OCI-M2 (cell line): ENCODE results near the gene CCDC9.
A peak's percentile ranks its signal among the peaks of the same experiment; 100 is the strongest.
"Not testable (repeated sequence)": the region's sequence is repeated elsewhere in the genome, so short reads cannot be mapped to it uniquely, and the experiment has no call there.

Experiments
- DNase-seq: peaks from one replicate; lab custom pipeline; 2025; ENCODE audit not compliant: unreplicated experiment; lab: John Stamatoyannopoulos, UW

Gene CCDC9

DNA sequence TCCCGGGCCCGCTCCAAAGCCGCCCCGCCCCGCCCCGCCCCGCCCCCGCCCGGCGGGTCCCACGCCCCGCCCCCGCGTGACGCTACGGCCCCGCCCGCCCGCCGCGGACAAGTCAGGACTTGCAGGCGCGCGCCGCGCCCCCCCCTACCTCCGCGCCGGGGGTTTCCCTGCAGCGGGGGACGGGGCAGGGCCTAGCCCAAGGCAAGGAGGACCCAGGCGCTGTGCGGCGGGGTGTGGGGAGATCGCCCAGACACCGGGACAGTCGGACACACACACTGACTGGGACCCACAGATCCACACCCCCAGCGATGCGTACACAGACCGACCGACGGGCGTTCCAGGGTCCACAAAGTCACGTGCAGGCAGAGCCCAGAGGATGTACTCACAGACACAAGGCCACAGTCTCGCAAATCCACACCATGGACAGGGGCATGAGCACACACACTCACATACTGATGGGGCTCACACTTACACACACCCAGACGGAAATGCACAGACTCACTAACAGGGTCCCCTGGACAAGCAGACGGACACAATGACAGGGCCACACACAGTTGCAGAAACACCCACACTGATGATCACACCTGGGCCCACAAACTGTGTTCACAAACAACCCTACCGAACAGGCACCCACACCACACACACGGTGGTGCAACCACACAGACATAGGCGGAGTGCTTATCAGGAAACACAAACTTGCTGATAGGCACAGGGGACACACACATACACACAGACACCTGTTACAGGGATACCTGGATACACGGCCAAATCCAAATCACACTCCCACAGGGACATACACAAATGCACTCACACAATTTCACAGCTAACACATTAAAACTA is 24.9 kb upstream of the CCDC9 start:
- DNase-seq: no peak

DNA sequence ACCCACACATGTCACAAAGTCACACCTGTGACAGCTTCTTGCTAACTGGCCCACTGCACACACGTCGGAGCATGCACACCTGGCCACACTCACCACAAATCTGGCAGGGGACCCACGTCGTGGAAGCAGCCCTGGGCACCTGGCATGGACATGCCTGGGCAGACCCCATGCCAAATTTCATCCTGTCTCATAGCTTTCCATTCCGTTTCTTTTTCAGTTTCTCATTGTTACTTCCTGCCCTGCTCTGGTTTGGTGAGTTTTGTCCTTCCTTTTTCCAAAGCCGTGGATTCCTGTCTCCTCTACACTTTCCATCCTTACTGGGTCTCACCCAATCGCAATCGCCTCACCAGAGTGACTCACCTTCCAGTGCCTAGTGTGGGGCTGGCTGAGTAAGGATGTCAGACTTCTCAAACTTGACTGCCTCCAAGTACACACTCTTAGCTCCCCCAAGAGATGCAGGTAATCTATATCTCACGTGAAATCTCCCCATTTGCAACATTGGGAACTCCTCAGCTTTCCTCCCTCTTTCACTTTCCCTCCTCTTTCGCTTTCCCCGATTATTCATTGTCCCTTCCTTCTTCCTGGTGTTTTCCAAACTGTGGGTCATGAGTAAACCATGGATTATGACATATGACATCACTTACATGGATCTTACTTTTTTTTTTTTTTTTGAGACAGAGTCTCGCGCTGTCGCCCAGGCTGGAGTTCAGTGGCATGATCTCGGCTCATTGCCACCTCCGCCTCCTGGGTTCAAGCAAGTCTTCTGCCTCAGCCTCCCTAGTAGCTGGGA is 23.7 kb upstream of the CCDC9 start:
- DNase-seq: no peak

DNA sequence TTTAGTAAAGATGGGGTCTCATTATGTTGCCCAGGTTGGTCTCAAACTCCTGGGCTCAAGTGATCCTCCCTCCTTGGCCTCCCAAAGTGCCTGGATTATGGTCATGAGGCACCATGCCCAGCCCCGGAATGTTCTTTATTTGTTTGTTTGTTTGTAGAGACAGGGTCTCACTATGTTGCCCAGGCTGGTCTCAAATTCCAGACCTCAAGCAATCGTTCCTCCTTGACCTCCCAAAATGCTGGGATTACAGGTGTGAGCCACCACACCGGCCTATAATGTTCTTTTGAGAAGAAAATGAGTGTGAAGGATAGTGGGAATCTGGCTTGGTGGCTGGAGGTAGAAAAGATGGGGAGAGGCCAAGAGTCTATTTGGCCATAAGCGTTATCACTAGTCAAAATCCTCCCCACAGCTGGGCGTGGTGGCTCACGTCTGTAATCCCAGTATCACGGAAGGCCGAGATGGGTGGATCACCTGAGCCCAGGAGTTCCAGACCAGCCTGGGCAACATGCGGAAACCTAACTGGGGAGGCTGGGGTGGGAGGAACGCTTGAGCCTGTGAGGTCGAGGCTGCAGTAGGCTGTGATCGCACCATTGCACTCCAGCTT is 20.2 kb upstream of the CCDC9 start:
- DNase-seq: no peak

DNA sequence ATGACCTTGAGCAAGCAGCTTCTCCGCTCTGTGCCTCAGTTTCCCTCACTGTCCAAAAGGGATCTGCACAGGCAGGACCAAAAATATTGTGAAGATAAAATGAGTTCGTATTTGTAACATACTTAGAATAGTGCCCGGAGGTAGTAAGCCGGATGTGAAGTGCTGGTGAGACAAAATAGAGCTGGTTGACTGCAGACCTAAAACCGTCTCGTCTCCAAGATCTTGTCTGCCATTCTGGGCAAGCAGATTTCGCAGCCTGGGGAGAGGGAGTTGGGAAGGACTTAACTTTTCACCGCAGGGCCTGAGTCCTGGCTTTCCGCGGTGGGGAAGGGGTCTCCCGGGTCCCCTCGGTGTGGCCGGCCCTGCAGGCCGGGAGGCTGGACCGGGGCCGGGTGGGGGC is 17.2 kb upstream of the CCDC9 start:
- no peak for DNase-seq

DNA sequence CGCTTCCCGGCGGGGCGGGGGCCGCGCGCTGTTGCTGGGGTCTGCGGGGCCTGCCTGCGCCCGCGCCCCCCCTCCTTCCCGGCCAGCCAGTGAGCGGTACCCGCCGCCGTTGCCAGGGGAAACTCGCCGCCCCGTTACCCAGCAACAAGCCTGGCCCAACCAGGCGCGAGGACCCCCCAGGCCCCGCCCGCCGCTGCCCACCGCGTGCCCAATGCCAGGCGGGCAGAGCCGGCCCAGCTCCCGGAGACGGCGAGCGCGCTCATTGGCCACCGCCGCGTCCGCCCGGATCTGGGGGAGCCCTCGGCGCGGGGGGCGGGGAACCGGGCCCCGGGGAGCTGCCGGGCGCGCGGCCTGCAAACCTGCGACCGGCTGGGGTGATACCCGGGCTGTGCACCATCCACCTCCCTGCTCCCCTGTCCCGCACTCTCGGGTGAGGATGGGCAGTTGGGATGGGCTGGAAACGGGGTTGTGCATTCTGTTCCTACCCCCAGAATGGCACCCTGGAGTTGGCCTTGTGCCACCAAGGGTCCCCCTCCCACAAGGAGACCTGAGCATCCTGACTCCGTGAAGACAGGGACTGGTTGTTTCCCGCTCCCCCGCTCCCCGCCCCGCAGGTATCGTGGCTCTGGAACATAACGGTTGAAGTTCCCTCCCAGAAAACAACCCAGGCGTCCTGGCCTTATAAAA is 16.6 kb upstream of the CCDC9 start:
- no peak for DNase-seq

DNA sequence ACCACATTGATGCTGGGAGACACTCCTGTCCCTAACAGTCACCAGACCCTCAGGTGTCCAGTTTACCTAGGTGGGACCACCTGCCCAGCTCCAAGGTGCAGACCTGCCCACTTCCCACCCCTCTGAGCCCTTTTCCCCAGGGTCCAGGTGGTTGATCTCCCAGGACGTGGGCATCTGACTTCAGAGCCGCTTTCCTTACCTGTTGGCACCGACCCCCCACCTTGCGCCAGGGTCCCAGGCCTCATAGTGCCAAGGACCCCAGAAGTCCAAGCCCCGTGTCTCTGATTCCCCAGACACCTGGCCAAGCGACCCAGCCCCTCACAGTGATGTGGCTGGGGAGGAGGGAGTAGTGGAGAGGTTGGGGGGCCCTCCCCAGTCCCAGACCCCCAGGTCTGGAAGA is 15.8 kb upstream of the CCDC9 start:
- DNase-seq: no peak

DNA sequence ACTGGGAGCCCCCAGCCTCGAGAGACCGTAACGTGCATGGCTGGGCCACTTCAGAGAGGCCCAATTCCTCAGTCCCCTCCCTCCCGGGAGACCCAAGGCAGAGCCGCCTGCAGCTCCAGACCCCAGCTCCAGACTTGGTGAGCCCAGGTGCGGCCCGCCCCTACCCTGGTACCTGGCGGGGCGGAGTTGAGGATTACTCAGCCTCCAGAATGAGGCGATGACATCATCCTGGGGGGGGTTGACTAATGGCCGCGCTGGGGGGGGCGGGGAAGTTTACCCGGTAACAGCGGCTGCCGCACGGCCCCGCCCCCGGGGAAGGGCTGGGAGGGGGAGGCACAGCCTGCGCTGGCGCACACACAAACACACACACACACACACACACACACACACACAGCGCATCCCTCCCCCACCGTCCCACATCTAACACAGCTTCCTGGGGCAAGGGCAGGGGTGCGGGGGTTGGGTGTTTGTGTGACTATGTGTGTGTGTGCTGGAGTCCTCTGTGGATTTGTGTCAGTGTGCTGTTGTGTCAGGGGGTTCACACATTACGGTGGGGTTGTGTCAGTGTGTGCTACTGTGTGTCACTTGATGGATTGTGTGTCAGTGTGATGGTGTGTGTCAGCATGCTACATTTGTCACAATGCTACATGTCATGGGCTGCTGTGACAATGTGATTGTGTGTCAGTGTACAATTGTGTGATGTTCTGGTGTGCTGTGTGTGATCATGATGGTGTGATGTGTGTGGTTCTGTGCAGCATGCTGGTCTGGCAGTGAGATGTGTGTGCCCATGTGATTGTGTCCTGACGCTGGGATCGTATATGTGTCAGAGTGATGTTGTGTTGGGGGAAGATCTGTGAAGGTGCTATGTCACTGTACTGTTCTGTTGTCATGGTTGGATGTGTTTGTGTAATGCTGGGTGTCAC is 15.1 kb upstream of the CCDC9 start:
- no peak for DNase-seq

DNA sequence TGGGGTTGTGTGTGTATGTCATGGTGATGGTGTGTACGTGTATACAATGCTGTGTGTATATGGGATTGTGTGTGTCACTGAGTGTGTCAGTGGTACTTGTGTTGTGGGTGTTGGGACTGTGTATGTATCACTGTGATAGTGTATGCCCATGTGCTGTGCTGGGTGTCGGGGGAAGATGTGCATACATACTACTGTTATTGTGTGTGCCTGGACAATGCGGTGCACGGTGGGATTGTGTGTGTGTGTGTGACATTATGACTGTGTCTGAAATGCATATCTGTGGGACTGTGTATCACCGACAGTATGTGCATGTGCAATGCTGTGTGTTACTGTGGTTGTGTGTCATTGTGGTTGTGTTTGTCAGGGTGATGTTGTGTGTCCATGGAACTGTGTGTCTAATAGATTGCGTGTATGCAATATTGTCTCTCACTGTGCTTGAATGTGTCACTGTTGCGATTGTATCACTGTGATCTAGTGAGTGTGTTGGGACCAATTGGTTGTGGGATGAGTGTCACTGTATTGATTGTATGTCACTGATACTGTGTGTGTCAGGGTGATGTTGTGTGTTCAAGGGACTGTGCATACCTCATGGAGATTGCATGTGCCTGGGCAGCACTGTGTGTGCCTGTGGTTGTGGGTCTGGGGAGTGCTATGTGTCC is 14.3 kb upstream of the CCDC9 start:
- no peak for DNase-seq

DNA sequence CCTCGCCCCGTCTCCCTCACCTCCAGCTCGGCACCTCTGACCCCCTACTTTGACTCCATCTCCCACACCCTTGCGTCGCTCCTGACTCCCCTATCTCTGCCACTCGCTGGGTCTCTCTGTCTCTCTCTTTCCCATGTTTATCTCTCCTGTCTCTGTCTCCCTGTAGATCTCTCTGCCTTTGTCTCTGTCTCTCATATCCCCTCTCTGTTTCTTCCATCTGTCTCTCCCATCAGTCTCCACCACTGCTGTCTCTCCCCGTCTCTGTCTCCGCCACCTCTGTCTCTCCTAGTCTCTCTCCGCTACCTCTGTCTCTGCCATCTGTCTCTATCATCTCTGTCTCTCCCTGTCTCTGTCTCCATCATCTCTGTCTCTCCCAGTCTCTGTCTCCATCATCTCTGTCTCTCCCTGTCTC is 13.0 kb upstream of the CCDC9 start:
- no peak for DNase-seq

DNA sequence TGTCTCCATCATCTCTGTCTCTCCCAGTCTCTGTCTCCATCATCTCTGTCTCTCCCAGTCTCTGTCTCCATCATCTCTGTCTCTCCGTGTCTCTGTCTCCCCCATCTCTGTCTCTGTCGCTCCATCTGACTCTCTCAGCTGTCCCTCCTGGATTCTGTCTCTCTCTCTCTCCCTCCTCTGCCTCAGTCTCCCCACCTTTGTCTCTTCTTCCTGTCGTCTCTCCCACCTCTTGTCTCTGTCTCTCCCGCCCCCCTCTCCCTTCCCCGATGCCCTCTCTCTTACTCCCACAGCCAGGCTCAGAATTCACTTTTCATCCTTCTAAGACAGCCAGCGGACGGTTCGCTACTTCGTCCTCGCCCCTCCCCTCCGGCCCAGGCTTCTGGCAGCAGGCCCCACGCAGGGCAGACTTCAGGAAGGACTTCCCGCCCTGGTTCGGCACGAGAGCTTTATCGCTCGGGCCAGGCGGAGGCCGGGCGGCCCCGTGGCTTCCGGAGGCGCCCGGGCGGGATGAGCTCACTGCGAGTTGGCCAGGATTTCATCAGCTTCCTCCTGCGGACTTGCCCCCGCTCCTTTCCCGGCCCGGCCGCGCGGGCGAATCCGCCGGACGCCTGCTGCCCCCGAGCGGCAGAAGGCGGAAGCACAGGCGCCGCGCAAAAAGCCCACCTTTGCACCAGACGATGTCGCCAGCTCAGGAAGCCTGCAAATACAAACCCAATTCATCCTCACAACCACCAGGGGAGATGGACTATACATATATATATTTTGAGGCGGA is 12.4 kb upstream of the CCDC9 start:
- peak; percentile 87 for DNase-seq

DNA sequence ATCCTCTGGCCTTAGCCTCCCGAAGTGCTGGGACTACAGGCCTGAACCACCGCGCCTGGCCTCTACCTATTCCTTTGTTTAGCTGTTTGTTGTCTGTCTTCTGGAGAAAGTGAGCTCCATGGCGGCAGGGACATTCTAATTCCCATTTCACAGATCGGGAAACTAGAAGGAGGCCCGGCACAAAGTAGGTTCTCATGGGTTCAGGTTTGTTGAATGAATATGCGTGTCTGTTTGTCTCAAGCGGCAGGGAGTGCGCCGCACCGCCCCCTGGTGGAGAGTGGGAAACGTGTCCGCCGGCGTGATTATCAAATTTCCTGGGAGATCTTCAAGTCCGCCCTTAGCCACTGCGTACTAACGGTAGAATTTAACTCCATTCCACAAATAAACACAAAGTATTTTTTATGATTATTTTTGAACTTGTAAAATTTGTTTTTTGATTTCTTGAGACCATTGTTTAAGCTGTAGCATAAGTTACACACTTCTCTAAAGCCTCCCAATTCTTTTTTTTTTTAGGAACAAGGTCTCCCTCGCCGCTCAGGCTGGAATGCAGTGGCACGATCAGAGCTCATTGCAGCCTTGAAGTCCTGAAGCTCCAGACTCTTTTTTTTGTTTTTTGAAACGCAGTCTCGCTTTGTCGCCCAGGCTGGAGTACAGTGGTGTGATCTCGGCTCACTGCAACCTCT is 8.9 kb upstream of the CCDC9 start:
- DNase-seq: no peak

DNA sequence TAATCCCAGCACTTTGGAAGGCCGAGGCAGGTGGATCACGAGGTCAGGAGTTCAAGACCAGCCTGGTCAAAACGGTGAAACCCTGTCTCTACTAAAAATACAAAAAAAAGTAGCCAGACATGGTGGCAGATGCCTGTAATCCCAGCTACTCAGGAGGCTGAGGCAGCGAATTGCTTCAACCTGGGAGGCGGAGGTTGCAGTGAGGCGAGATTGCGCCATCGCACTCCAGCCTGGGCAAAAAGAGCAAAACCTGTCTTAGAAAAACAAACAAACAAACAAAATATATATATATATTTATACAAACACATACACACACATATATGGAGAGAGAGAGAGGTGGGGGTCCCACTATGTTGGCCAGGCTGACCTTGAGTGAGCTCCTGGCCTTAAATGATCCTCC is 3.3 kb upstream of the CCDC9 start:
- not testable (repeated sequence) for DNase-seq

DNA sequence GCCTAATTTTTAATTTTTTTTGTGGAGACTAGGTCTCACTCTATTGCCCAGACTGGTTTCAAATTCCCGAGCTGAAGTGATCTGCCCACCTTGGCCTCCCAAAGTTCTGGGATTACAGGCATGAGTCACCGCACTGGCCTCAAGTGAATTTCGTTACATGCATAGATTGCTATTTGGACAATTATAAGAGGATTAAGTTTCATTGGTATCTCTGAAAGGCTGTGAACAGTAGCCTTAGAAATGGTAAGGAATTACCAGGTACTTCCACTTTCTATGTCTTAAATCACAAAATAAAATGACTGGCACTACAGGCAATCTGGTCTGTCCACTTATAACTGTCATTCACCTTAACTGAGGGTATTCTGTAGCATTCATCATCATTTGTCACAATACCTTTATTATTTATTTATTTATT is 2.9 kb upstream of the CCDC9 start:
- DNase-seq: no peak

DNA sequence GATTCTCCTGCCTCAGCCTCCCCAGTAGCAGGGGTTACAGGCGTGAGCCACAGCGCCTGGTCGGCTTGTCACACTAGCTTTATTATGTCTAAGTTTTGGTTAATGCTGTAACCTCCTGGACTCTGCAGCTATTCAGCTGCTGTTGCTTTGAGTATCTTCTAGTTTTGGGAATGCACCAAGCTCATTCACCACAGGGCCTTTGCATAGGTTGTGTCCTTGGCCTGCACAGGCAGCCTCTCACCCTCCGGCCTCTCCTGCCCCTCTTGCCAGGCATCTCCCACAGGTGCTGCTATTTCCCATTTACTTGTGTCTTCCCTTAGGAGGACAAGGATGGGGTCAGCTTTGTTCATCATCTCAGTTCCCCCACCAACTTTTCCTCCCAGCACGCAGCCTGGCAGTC is 2.4 kb upstream of the CCDC9 start:
- DNase-seq: no peak

DNA sequence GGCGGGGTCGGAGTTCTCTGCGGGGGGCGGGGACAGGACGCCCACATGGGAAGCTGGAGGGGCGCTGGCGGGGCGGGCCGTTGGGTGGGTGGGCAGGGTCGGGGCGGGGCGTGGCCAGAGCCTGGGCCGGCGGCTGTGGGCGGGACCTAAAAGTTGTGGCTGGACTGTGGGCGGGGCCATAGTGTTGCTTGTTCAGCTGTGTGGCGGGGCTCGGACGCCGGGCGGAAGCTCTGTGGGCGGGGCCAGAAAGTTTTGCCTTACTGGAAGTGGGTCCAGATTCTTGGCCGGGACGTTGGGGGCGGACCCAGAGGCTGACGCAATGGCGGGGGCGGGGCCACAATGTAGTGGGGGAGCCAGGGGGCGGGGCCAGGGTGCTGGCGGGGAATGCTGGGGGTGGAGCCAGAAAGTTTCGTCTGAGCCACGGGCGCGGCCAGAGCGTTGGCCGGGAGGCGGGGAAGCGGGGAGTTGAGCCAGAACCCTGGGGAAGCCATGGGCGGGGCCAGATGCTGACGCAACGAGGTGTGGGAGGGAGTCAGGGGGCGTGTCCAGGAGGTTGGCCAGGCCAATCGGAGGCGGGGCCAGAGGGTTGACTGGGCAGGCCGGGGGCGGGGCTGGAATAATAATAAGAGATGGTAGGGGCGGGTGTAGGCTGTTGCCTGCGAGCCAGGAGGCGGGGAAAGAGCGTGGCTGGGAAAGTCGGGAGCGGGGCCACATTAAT is 527 bp downstream of the CCDC9 start:
- DNase-seq: peak; percentile 99

DNA sequence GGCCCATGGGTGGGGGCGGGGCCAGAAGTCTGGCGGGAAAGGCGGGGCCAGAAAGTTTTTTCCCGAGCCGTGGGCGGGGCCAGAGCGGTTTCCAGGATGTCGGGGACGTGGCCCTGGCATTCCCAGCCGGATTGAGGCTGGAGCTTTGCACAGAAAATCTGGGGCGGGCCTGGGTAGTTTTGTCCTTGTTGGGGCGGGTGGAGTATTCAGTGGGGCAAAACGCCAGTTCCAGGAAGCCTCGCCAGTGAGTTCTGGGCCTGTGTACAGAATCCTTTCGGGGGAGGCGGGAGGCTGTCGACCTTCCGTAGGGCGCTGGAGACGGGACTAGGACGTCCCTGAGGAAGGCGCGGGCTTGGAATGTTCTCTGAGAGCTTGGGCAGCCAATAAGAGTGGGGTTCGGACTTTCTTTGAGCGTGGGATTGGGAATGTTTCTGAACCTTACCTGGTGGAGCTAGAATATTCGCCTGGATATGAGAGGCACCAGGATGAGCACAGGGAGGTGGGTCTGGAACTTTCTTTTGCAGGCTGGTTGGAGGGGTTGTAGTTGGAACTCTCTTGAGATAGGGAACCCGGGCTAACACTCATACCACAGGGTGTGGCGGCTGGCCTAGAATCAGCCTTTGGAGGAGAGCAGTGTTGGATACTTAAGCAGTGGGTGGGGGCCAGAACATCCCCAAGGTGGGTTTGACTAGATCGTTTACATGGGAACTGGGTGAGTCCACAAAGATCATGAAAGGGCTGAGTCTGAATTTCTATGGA is 1.3 kb downstream of the CCDC9 start:
- DNase-seq: no peak

DNA sequence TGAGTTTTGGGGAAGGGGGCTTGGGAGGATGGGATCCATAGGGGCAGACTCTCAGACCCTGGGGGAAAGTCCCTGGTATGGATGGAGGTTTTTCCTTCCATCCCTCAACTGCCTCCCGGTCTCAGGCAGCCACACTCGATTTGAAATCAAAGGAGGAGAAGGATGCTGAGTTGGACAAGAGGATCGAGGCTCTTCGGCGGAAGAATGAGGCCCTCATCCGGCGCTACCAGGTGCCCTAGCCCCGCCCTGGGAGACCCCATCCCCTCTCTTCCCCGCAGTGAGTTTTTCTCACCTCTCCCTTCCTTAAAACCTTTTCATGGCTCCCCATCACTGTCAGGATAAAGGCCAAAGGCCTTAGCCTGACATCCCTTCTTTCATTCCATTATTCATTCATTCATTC is 2.1 kb downstream of the CCDC9 start:
- no peak for DNase-seq
